H9 (cell line): Measurements from ENCODE around the gene UHRF1. TPM values are rescaled to one million over a fixed set of nuclear protein-coding genes. Genes with fewer than 3 reads are reported as not detected.
A peak's percentile ranks its signal among the peaks of the same experiment; 100 is the strongest.

Experiments used
- DNase-seq: peaks from one replicate; pipeline ENCODE4 v3.0.0-alpha.2; 2017
- H2AFZ ChIP-seq: one replicate; pipeline ENCODE4 v1.6.1; 2013; ENCODE audit warnings: mild to moderate bottlenecking, low read length, control low read depth, moderate library complexity
- H2AK5ac ChIP-seq: 2 replicates; pipeline ENCODE4 v1.6.1; 2013; ENCODE audit warnings: low read length, control low read depth, mixed read lengths; ENCODE audit not compliant: insufficient read length
- H2BK120ac ChIP-seq: one replicate; pipeline ENCODE4 v1.6.1; 2013; ENCODE audit warnings: low read depth, mild to moderate bottlenecking, low read length, control low read depth, inconsistent platforms; ENCODE audit not compliant: poor library complexity, severe bottlenecking
- H2BK12ac ChIP-seq: 2 replicates; pipeline ENCODE4 v1.6.1; 2013; ENCODE audit warnings: low read length, control low read depth, mixed read lengths, low read depth; ENCODE audit not compliant: insufficient read length
- H2BK15ac ChIP-seq: 2 replicates; pipeline ENCODE4 v1.6.1; 2013; ENCODE audit warnings: low read depth, low read length, control low read depth
- H2BK20ac ChIP-seq: one replicate; pipeline ENCODE4 v1.6.1; 2013; ENCODE audit warnings: low read depth, mild to moderate bottlenecking, low read length, control low read depth, inconsistent platforms; ENCODE audit not compliant: poor library complexity, severe bottlenecking
- H2BK5ac ChIP-seq: 2 replicates; pipeline ENCODE4 v1.6.1; 2013; ENCODE audit warnings: low read length, control low read depth, mixed read lengths; ENCODE audit not compliant: insufficient read length
- H3K14ac ChIP-seq: 2 replicates; pipeline ENCODE4 v1.6.1; 2013; ENCODE audit warnings: low read length, control low read depth; ENCODE audit not compliant: insufficient read depth
- H3K18ac ChIP-seq: 2 replicates; pipeline ENCODE4 v1.6.1; 2013; ENCODE audit warnings: low read depth, mild to moderate bottlenecking, mixed read lengths, low read length, control low read depth; ENCODE audit not compliant: insufficient read length
- H3K23ac ChIP-seq: 2 replicates; pipeline ENCODE4 v1.6.1; 2013; ENCODE audit warnings: low read length, control low read depth, mixed read lengths, low read depth; ENCODE audit not compliant: insufficient read length
- H3K23me2 ChIP-seq: 2 replicates; pipeline ENCODE4 v1.6.1; 2013; ENCODE audit warnings: low read depth, mild to moderate bottlenecking, mixed read lengths, low read length, control low read depth; ENCODE audit not compliant: insufficient read length, poor library complexity, severe bottlenecking
- H3K27ac ChIP-seq: 2 replicates; pipeline ENCODE4 v1.5.1; 2013; ENCODE audit warnings: low read length, control low read depth, mixed read lengths, low read depth; ENCODE audit not compliant: insufficient read length
- H3K27me3 ChIP-seq: 2 replicates; pipeline ENCODE4 v1.6.1; 2013; ENCODE audit warnings: low read length, control low read depth, inconsistent platforms; ENCODE audit not compliant: insufficient read depth
- H3K4ac ChIP-seq: 2 replicates; pipeline ENCODE4 v1.6.1; 2013; ENCODE audit warnings: low read depth, mild to moderate bottlenecking, control low read depth, inconsistent platforms, low read length, moderate library complexity
- H3K4me1 ChIP-seq: 2 replicates; pipeline ENCODE4 v1.6.1; 2013; ENCODE audit warnings: low read length, control low read depth, inconsistent platforms; ENCODE audit not compliant: insufficient read depth
- H3K4me2 ChIP-seq: 2 replicates; pipeline ENCODE4 v1.6.1; 2013; ENCODE audit warnings: low read length, control low read depth, mixed read lengths; ENCODE audit not compliant: insufficient read length, insufficient read depth
- H3K56ac ChIP-seq: 2 replicates; pipeline ENCODE4 v1.6.1; 2013; ENCODE audit warnings: low read depth, mild to moderate bottlenecking, mixed read lengths, low read length, control low read depth; ENCODE audit not compliant: insufficient read length
- H3K79me1 ChIP-seq: 2 replicates; pipeline ENCODE4 v1.6.1; 2013; ENCODE audit warnings: low read depth, mild to moderate bottlenecking, moderate library complexity, low read length, control low read depth, inconsistent platforms; ENCODE audit not compliant: insufficient read depth, poor library complexity, severe bottlenecking
- H3K79me2 ChIP-seq: 2 replicates; pipeline ENCODE4 v1.6.1; 2013; ENCODE audit warnings: low read length, control low read depth, inconsistent platforms; ENCODE audit not compliant: insufficient read depth
- H3K9ac ChIP-seq: 2 replicates; pipeline ENCODE4 v1.6.1; 2013; ENCODE audit warnings: low read length, control low read depth, mixed read lengths; ENCODE audit not compliant: insufficient read length; ENCODE audit errors: extremely low read depth
- H3K9me3 ChIP-seq: one replicate; pipeline ENCODE4 v1.6.1; 2013; ENCODE audit warnings: low read depth, low read length, inconsistent platforms; ENCODE audit not compliant: control insufficient read depth
- H3T11ph ChIP-seq: one replicate; pipeline ENCODE4 v1.6.1; 2013; ENCODE audit warnings: mild to moderate bottlenecking, low read length, control low read depth, inconsistent platforms
- H4K20me1 ChIP-seq: one replicate; pipeline ENCODE4 v1.6.1; 2013; ENCODE audit not compliant: control insufficient read depth, insufficient read length, insufficient read depth
- H4K5ac ChIP-seq: 2 replicates; pipeline ENCODE4 v1.6.1; 2013; ENCODE audit warnings: low read depth, mild to moderate bottlenecking, mixed read lengths, low read length, control low read depth; ENCODE audit not compliant: insufficient read length
- H4K8ac ChIP-seq: replicated peaks from 2 replicates; pipeline ENCODE4 v1.6.1; 2013; ENCODE audit warnings: low read length, control low read depth, mixed read lengths, low read depth; ENCODE audit not compliant: insufficient read length
- H4K91ac ChIP-seq: 2 replicates; pipeline ENCODE4 v1.6.1; 2013; ENCODE audit warnings: low read depth, mild to moderate bottlenecking, moderate library complexity, mixed read lengths, low read length, control low read depth; ENCODE audit not compliant: insufficient read length
- H3K27ac Mint-ChIP-seq, 3 experiments: 2 replicates in 2 of 3; 3 replicates in 1 of 3; pipeline ENCODE4 v1.8.0; 2020 to 2021; ENCODE audit warnings: mixed read lengths in 3 of 3, mild to moderate bottlenecking in 1 of 3, moderate library complexity in 1 of 3
- H3K27me3 Mint-ChIP-seq: 2 replicates; pipeline ENCODE4 v1.8.0; 2021; ENCODE audit warnings: low read depth, mild to moderate bottlenecking, moderate library complexity, mixed read lengths
- H3K36me3 Mint-ChIP-seq, 3 experiments: 2 replicates in 2 of 3; 3 replicates in 1 of 3; pipeline ENCODE4 v1.8.0; 2020 to 2021; ENCODE audit warnings: low read depth in 3 of 3, mixed read lengths in 3 of 3; ENCODE audit not compliant: insufficient read depth in 1 of 3
- H3K4me1 Mint-ChIP-seq, 2 experiments: 2 replicates each; pipeline ENCODE4 v1.8.0; 2020; ENCODE audit warnings: mixed read lengths in 2 of 2
- H3K4me3 Mint-ChIP-seq, 2 experiments: 2 replicates in 1 of 2; 3 replicates in 1 of 2; pipeline ENCODE4 v1.8.0; 2020 to 2021; ENCODE audit warnings: mild to moderate bottlenecking in 2 of 2, mixed read lengths in 2 of 2, moderate library complexity in 1 of 2
- H3K9me3 Mint-ChIP-seq, 2 experiments: 2 replicates in 1 of 2; 3 replicates in 1 of 2; pipeline ENCODE4 v1.8.0; 2020; ENCODE audit warnings: mild to moderate bottlenecking in 2 of 2, mixed read lengths in 2 of 2, moderate library complexity in 1 of 2
- WGBS: extraction: QIAGEN DNeasy Blood & Tissue Kit; methylation state at CpG from one replicate; pipeline ENCODE4 v1.1.7; 2013; ENCODE audit warnings: missing lambda C conversion rate, low lambda C conversion rate, mixed read lengths; ENCODE audit not compliant: insufficient read length; ENCODE audit errors: extremely low coverage; 5-methylcytosine and 5-hydroxymethylcytosine counted together
- total RNA-seq: library from RNA; stranded (reverse); gene quantifications from 2 replicates; pipeline ENCODE4 v1.2.1, GENCODE V29; 2021
- TF ChIP-seq, protein P1 (sequence below): fragments of 200-600 bp; sonication (generic); conservative IDR thresholded peaks from 3 replicates; pipeline ENCODE4 v1.8.0; 2021; ENCODE audit warnings: antibody characterized with exemption, mild to moderate bottlenecking

UHRF1 gene
- total RNA-seq, 1 experiment from 2014 or later: 106 TPM

DNA sequence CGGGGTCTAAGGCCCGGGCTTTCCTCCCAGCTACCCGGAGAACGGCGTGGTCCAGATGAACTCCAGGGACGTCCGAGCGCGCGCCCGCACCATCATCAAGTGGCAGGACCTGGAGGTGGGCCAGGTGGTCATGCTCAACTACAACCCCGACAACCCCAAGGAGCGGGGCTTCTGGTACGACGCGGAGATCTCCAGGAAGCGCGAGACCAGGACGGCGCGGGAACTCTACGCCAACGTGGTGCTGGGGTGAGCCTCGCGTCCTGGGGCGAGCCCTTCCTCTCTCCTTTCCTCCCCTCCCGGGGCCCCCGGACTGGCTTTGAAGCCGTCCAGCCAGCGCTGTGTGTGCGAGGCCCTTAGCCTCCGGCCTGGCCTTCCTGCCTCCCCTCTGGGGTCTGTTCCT is 23.4 kb downstream of the UHRF1 start:
- H3K27me3 Mint-ChIP-seq: no peaks in the 10 kb centered on the region
- WGBS: no CpG with 5 or more reads among the region's 32 CpGs
- H3K4me3 Mint-ChIP-seq: no peak overlapping the region
- Histone ChIP-seq H3K4me1 (peaks cover under 1% of the 10 kb centered on the region; the same call in 1 of the 2 replicates), H3K23me2 (peaks cover 3% of the 10 kb centered on the region), H2AK5ac (no peak overlapping the region), H3K79me1 (peaks cover 4% of the 10 kb centered on the region), H2BK20ac (no peak overlapping the region), H4K91ac (no peak overlapping the region), H3K4ac (no peak overlapping the region), H3K4me2 (no peak overlapping the region), H4K8ac (no peak overlapping the region), H3K9ac (no peak overlapping the region), H3T11ph (no peak overlapping the region), H3K18ac (no peak overlapping the region), H3K27me3 (no peaks in the 10 kb centered on the region), H3K23ac (no peak overlapping the region), H2AFZ (no peak overlapping the region), H2BK15ac (no peak overlapping the region), H2BK120ac (no peak overlapping the region), H3K27ac (no peak overlapping the region), H4K20me1 (no peaks in the 10 kb centered on the region), H2BK12ac (no peak overlapping the region), H3K9me3 (no peaks in the 10 kb centered on the region), H3K14ac (no peak overlapping the region), H4K5ac (no peak overlapping the region), H3K56ac (no peak overlapping the region), H3K79me2 (no peaks in the 10 kb centered on the region; the same call in 1 of the 2 replicates), H2BK5ac (no peak overlapping the region)
- H3K27ac Mint-ChIP-seq: 0 out of 7 replicates have a peak overlapping the region, but pooled peaks of 1 of the 3 experiments have one; percentile 44
- DNase-seq: no peak
- H3K9me3 Mint-ChIP-seq: no peaks in the 10 kb centered on the region
- H3K4me1 Mint-ChIP-seq: peaks cover 4 to 6% of the 10 kb centered on the region in 2 experiments; a peak in 3 of 4 replicates
- peaks cover 26 to 82% (median 67%) of the 10 kb centered on the region in 3 experiments for H3K36me3 Mint-ChIP-seq
- TF ChIP-seq, protein P1, sequence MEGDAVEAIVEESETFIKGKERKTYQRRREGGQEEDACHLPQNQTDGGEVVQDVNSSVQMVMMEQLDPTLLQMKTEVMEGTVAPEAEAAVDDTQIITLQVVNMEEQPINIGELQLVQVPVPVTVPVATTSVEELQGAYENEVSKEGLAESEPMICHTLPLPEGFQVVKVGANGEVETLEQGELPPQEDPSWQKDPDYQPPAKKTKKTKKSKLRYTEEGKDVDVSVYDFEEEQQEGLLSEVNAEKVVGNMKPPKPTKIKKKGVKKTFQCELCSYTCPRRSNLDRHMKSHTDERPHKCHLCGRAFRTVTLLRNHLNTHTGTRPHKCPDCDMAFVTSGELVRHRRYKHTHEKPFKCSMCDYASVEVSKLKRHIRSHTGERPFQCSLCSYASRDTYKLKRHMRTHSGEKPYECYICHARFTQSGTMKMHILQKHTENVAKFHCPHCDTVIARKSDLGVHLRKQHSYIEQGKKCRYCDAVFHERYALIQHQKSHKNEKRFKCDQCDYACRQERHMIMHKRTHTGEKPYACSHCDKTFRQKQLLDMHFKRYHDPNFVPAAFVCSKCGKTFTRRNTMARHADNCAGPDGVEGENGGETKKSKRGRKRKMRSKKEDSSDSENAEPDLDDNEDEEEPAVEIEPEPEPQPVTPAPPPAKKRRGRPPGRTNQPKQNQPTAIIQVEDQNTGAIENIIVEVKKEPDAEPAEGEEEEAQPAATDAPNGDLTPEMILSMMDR: no peak
